DLD1 (cell line): ENCODE results near the gene PDS5B.

ENCODE experiments used
- in situ Hi-C: cut with HindIII; loops from 2 replicates; pipeline ENCODE4 v1.10.0; 2017; ENCODE audit warnings: low sequenced_read_pairs

Gene PDS5B

GRCh38 chr13:32587811-32588170, 1.5 kb downstream of the PDS5B start:
- in situ Hi-C loops, result no loop called here

- in situ Hi-C loops, result no loop called here
These were observed 2.5 kb downstream of the PDS5B start for GRCh38 chr13:32588736-32589135.

- in situ Hi-C loops, result no loop called here
These were observed 3.2 kb downstream of the PDS5B start for GRCh38 chr13:32589471-32589870.

- in situ Hi-C loops, result no loop called here
These were observed 4.0 kb downstream of the PDS5B start for GRCh38 chr13:32590266-32590665.

GRCh38 chr13:32592082-32592481, 5.8 kb downstream of the PDS5B start:
- in situ Hi-C loops, result no loop called here

GRCh38 chr13:32594157-32594738, 8.0 kb downstream of the PDS5B start:
- in situ Hi-C loops, result no loop called here

GRCh38 chr13:32595306-32595705, 9.1 kb downstream of the PDS5B start:
- in situ Hi-C loops, result no loop called here

GRCh38 chr13:32600890-32601289, 14.6 kb downstream of the PDS5B start:
- in situ Hi-C loops, result no loop called here

- in situ Hi-C loops, result no loop called here
These were observed 23.2 kb downstream of the PDS5B start for GRCh38 chr13:32609428-32609827.

GRCh38 chr13:32610538-32610937, 24.3 kb downstream of the PDS5B start:
- in situ Hi-C loops, result no loop called here

- in situ Hi-C loops, result no loop called here
These were observed 24.7 kb downstream of the PDS5B start for GRCh38 chr13:32610977-32611376.

- in situ Hi-C loops, result no loop called here
These were observed 30.7 kb downstream of the PDS5B start for GRCh38 chr13:32616883-32617511.

GRCh38 chr13:32622827-32623226, 36.6 kb downstream of the PDS5B start:
- in situ Hi-C loops, result no loop called here

- in situ Hi-C loops, result no loop called here
These were observed 38.2 kb downstream of the PDS5B start for GRCh38 chr13:32624441-32624840.

- in situ Hi-C loops, result no loop called here
These were observed 41.5 kb downstream of the PDS5B start for GRCh38 chr13:32627793-32628192.

GRCh38 chr13:32629313-32629712, 43.1 kb downstream of the PDS5B start:
- in situ Hi-C loops, result no loop called here

GRCh38 chr13:32629866-32630265, 43.6 kb downstream of the PDS5B start:
- in situ Hi-C loops, result no loop called here

- in situ Hi-C loops, result no loop called here
These were observed 46.2 kb downstream of the PDS5B start for GRCh38 chr13:32632343-32632909.

- in situ Hi-C loops, result no loop called here
These were observed 50.5 kb downstream of the PDS5B start for GRCh38 chr13:32636711-32637110.

GRCh38 chr13:32638739-32639138, 52.5 kb downstream of the PDS5B start:
- in situ Hi-C loops, result no loop called here

- in situ Hi-C loops, result no loop called here
These were observed 53.4 kb downstream of the PDS5B start for GRCh38 chr13:32639502-32640105.

- in situ Hi-C loops, result no loop called here
These were observed 56.1 kb downstream of the PDS5B start for GRCh38 chr13:32642316-32642715.
